Nephron (organoid): Measurements from ENCODE around the gene TRAIP.

Experiments used
- H3K27ac Mint-ChIP-seq, 3 experiments: 2 replicates each; pipeline ENCODE4 v1.8.0; 2020; ENCODE audit warnings: mixed read lengths in 3 of 3, mild to moderate bottlenecking in 2 of 3, moderate library complexity in 1 of 3
- H3K27me3 Mint-ChIP-seq: 2 replicates; pipeline ENCODE4 v1.8.0; 2021; ENCODE audit warnings: low read depth, mild to moderate bottlenecking, moderate library complexity, mixed read lengths
- H3K36me3 Mint-ChIP-seq: 2 replicates; pipeline ENCODE4 v1.8.0; 2020; ENCODE audit warnings: low read depth, mixed read lengths
- H3K4me1 Mint-ChIP-seq: 2 replicates; pipeline ENCODE4 v1.8.0; 2020; ENCODE audit warnings: mixed read lengths
- H3K4me3 Mint-ChIP-seq, 3 experiments: 2 replicates each; pipeline ENCODE4 v1.8.0; 2020; ENCODE audit warnings: mild to moderate bottlenecking in 3 of 3, mixed read lengths in 3 of 3, moderate library complexity in 2 of 3
- H3K9me3 Mint-ChIP-seq: 2 replicates; pipeline ENCODE4 v1.8.0; 2020; ENCODE audit warnings: mixed read lengths
- CTCF ChIP-seq, 3 experiments: fragments of 200-600 bp; sonication (generic); IDR thresholded peaks; one replicate each; pipeline ENCODE4 v1.5.0; 2021; ENCODE audit warnings: antibody characterized with exemption in 3 of 3; ENCODE audit not compliant: unreplicated experiment in 3 of 3

Gene TRAIP

GRCh38 chr3:49805367-49805782, 51.0 kb downstream of the TRAIP start:
- Mint-ChIP-seq H3K27me3 (peaks cover 12% of the 10 kb centered on the region), H3K27ac (peak overlapping the region; percentile 100), H3K9me3 (no peaks in the 10 kb centered on the region), H3K4me3 (peak overlapping the region; percentile 86 to 90 (median 88)), H3K4me1 (peaks cover 43% of the 10 kb centered on the region), H3K36me3 (peaks cover 3% of the 10 kb centered on the region)
- no peak for TF ChIP-seq CTCF (IDR thresholded peaks at IDR 0.05; ENCODE audit: unreplicated experiment in 3 of 3)

GRCh38 chr3:49804141-49805041, 52.0 kb downstream of the TRAIP start:
- Mint-ChIP-seq H3K4me3 (peak overlapping the region; percentile 86 to 90 (median 88)), H3K9me3 (no peaks in the 10 kb centered on the region), H3K27ac (peak overlapping the region; percentile 100), H3K27me3 (peaks cover 12% of the 10 kb centered on the region), H3K4me1 (peaks cover 43% of the 10 kb centered on the region), H3K36me3 (peaks cover 3% of the 10 kb centered on the region)
- TF ChIP-seq CTCF (IDR thresholded peaks at IDR 0.05; ENCODE audit: unreplicated experiment in 3 of 3): no peak

- peaks cover 3% of the 10 kb centered on the region for H3K36me3 Mint-ChIP-seq
- TF ChIP-seq CTCF (IDR thresholded peaks at IDR 0.05; ENCODE audit: unreplicated experiment in 3 of 3): no peak
- peak overlapping the region; percentile 86 to 90 (median 88) for H3K4me3 Mint-ChIP-seq
- peaks cover 40% of the 10 kb centered on the region for H3K4me1 Mint-ChIP-seq
- peak overlapping the region; percentile 100 for H3K27ac Mint-ChIP-seq
- H3K27me3 Mint-ChIP-seq: peaks cover 14% of the 10 kb centered on the region
- H3K9me3 Mint-ChIP-seq: no peaks in the 10 kb centered on the region
Measured at GRCh38 chr3:49803465-49804140, 52.8 kb downstream of the TRAIP start.

GRCh38 chr3:49802719-49803464, 53.5 kb downstream of the TRAIP start, which contains the start of gene INKA1:
TSS of gene INKA1 (plus strand) at chr3:49803261. CDS start at chr3:49803393, 132 bp downstream.
- peaks cover 33% of the 10 kb centered on the region for H3K4me1 Mint-ChIP-seq
- TF ChIP-seq CTCF (IDR thresholded peaks at IDR 0.05; ENCODE audit: unreplicated experiment in 3 of 3): peak; percentile 86
- H3K27me3 Mint-ChIP-seq: peaks cover 18% of the 10 kb centered on the region
- peak within 1 kb of the TSS; percentile 88 to 93 (median 90) for H3K4me3 Mint-ChIP-seq
- H3K36me3 Mint-ChIP-seq: peaks cover 3% of the 10 kb centered on the region
- H3K9me3 Mint-ChIP-seq: no peaks in the 10 kb centered on the region
- H3K27ac Mint-ChIP-seq: peak within 1 kb of the TSS; percentile 100

GRCh38 chr3:49801160-49801559, 55.2 kb downstream of the TRAIP start:
- Mint-ChIP-seq H3K4me1 (peaks cover 20% of the 10 kb centered on the region), H3K27me3 (peaks cover 24% of the 10 kb centered on the region), H3K4me3 (peak overlapping the region in 2 of 3 experiments; percentile 12 to 28), H3K9me3 (no peaks in the 10 kb centered on the region), H3K36me3 (peaks cover 3% of the 10 kb centered on the region), H3K27ac (peak overlapping the region in 1 of 3 experiments; percentile 50)
- no peak for TF ChIP-seq CTCF (IDR thresholded peaks at IDR 0.05; ENCODE audit: unreplicated experiment in 3 of 3)
